HG02642 (cell line): ENCODE results near the gene ABHD4.

Experiments
- ATAC-seq: cut with Tn5 transposase; IDR thresholded peaks from one replicate; pipeline ENCODE4 v1.9.1; 2021; ENCODE audit warnings: mild to moderate bottlenecking; ENCODE audit not compliant: unreplicated experiment, poor library complexity

The ABHD4 gene

GRCh38 chr14:22656226-22656625 lies 58.1 kb downstream of the ABHD4 start:
- no peak for ATAC-seq

GRCh38 chr14:22656945-22657731 lies 59.0 kb downstream of the ABHD4 start:
- ATAC-seq: no peak

GRCh38 chr14:22657861-22658260 lies 59.8 kb downstream of the ABHD4 start:
- no peak for ATAC-seq

GRCh38 chr14:22658946-22659345 lies 60.8 kb downstream of the ABHD4 start:
- no peak for ATAC-seq

GRCh38 chr14:22660654-22661053 lies 62.6 kb downstream of the ABHD4 start:
- ATAC-seq: no peak
